IMR-90 (cell line): ENCODE results near the gene TIAM1. TPM values are rescaled to one million over a fixed set of nuclear protein-coding genes. Genes with fewer than 3 reads are reported as not detected.

Experiments used
- ATAC-seq: fragments of 200-7000 bp; cut with Tn5 transposase; 2 replicates; pipeline ENCODE4 v1.9.1; 2020; ENCODE audit warnings: low read depth, mild to moderate bottlenecking, moderate library complexity
- BruUV-seq: library from RNA; stranded (reverse); fragments of 400-500 nt; replicated peaks from 2 replicates; lab custom pipeline; 2021; lab: Mats Ljungman, UMichigan
- CTCF ChIA-PET: fragments of 300-600 bp; formaldehyde crosslinking; extraction: SDS; loops from one replicate; lab custom pipeline; 2021; ENCODE audit warnings: antibody characterized with exemption; lab: Yijun Ruan, JAX
- POLR2A ChIA-PET: fragments of 300-600 bp; sonication (Branson Sonifier 250); formaldehyde crosslinking; loops from one replicate; lab custom pipeline; 2022; ENCODE audit warnings: antibody characterized with exemption; ENCODE audit not compliant: unreplicated experiment; lab: Charles Lee
- DNase-seq: peaks from one replicate; pipeline ENCODE4 v3.0.0; 2013
- H2AFZ ChIP-seq: replicated peaks from 2 replicates; pipeline ENCODE3; 2013; ENCODE audit warnings: low read length, mild to moderate bottlenecking; ENCODE audit not compliant: poor library complexity
- H2AK5ac ChIP-seq: 2 replicates; pipeline ENCODE4 v1.6.1; 2013; ENCODE audit warnings: low read depth, low read length, inconsistent platforms
- H2AK9ac ChIP-seq: replicated peaks from 2 replicates; pipeline ENCODE3; 2013; ENCODE audit warnings: mild to moderate bottlenecking, low read depth, low read length, moderate library complexity; ENCODE audit not compliant: poor library complexity
- H2BK120ac ChIP-seq: 2 replicates; pipeline ENCODE4 v1.6.1; 2013; ENCODE audit warnings: low read depth, low read length, inconsistent platforms
- H2BK15ac ChIP-seq: 3 replicates; pipeline ENCODE4 v1.6.1; 2013; ENCODE audit warnings: low read depth, low read length, inconsistent platforms
- H2BK20ac ChIP-seq: 2 replicates; pipeline ENCODE4 v1.6.1; 2013; ENCODE audit warnings: low read depth, mild to moderate bottlenecking, inconsistent platforms, low read length, moderate library complexity
- H2BK5ac ChIP-seq: 2 replicates; pipeline ENCODE4 v1.6.1; 2013; ENCODE audit warnings: mild to moderate bottlenecking, low read depth, low read length, inconsistent platforms; ENCODE audit not compliant: poor library complexity, severe bottlenecking
- H3K14ac ChIP-seq: replicated peaks from 2 replicates; pipeline ENCODE4 v1.6.1; 2013; ENCODE audit warnings: low read depth, low read length, inconsistent platforms
- H3K18ac ChIP-seq: 2 replicates; pipeline ENCODE4 v1.6.1; 2013; ENCODE audit warnings: low read depth, low read length, control low read depth
- H3K23ac ChIP-seq: 2 replicates; pipeline ENCODE4 v1.6.1; 2013; ENCODE audit warnings: low read depth, low read length, inconsistent platforms
- H3K27ac ChIP-seq: 2 replicates; pipeline ENCODE4 v1.5.1; 2013; ENCODE audit warnings: mild to moderate bottlenecking, control low read depth, low read length; ENCODE audit not compliant: insufficient read depth
- H3K27me3 ChIP-seq: 2 replicates; pipeline ENCODE4 v1.6.1; 2013; ENCODE audit warnings: low read length; ENCODE audit not compliant: control insufficient read depth, insufficient read depth
- H3K36me3 ChIP-seq: 2 replicates; pipeline ENCODE4 v1.6.1; 2013; ENCODE audit warnings: low read length, mixed read lengths; ENCODE audit not compliant: control insufficient read depth, insufficient read depth
- H3K4ac ChIP-seq: 2 replicates; pipeline ENCODE4 v1.6.1; 2013; ENCODE audit warnings: low read depth, low read length, inconsistent platforms
- H3K4me1 ChIP-seq: 2 replicates; pipeline ENCODE4 v1.6.1; 2013; ENCODE audit warnings: low read length, mixed read lengths; ENCODE audit not compliant: control insufficient read depth, insufficient read depth
- H3K4me2 ChIP-seq: 2 replicates; pipeline ENCODE4 v1.6.1; 2013; ENCODE audit warnings: low read depth, mild to moderate bottlenecking, control low read depth, low read length, moderate library complexity
- H3K4me3 ChIP-seq: 2 replicates; pipeline ENCODE4 v1.5.1; 2013; ENCODE audit warnings: low read depth, mild to moderate bottlenecking, control low read depth, low read length, moderate library complexity; ENCODE audit not compliant: insufficient read depth
- H3K56ac ChIP-seq: 2 replicates; pipeline ENCODE4 v1.6.1; 2013; ENCODE audit warnings: low read length, inconsistent platforms; ENCODE audit not compliant: insufficient read depth; ENCODE audit errors: extremely low read depth
- H3K79me1 ChIP-seq, 2 experiments: 2 replicates each; pipeline ENCODE4 v1.6.1; 2013; ENCODE audit warnings: low read length in 2 of 2, inconsistent platforms in 1 of 2, low read depth in 1 of 2
- H3K9ac ChIP-seq: 2 replicates; pipeline ENCODE4 v1.6.1; 2013; ENCODE audit warnings: low read depth, low read length, control low read depth
- H3K9me1 ChIP-seq: 2 replicates; pipeline ENCODE4 v1.6.1; 2013; ENCODE audit warnings: low read length, inconsistent platforms; ENCODE audit not compliant: insufficient read depth
- H3K9me3 ChIP-seq: 2 replicates; pipeline ENCODE4 v1.6.1; 2013; ENCODE audit warnings: low read length; ENCODE audit not compliant: control insufficient read depth, insufficient read depth
- H4K20me1 ChIP-seq: 2 replicates; pipeline ENCODE4 v1.6.1; 2013; ENCODE audit warnings: low read length, inconsistent platforms; ENCODE audit not compliant: insufficient read depth
- H4K5ac ChIP-seq: 2 replicates; pipeline ENCODE4 v1.6.1; 2013; ENCODE audit warnings: mild to moderate bottlenecking, low read depth, low read length, control low read depth
- H4K8ac ChIP-seq, 2 experiments: 2 replicates each; pipeline ENCODE4 v1.6.1; 2013; ENCODE audit warnings: low read depth in 2 of 2, low read length in 2 of 2, control low read depth in 1 of 2, inconsistent platforms in 1 of 2
- H4K91ac ChIP-seq: 2 replicates; pipeline ENCODE4 v1.6.1; 2013; ENCODE audit warnings: low read depth, low read length, inconsistent platforms; ENCODE audit not compliant: insufficient read depth
- BHLHE40 ChIP-seq: fragments of 150-350 bp; IDR thresholded peaks from 2 replicates; pipeline ENCODE4 v1.6.1; 2016; ENCODE audit warnings: mild to moderate bottlenecking, low read depth, low read length
- CEBPB ChIP-seq: IDR thresholded peaks from 2 replicates; pipeline ENCODE4 v1.6.1; 2012; ENCODE audit warnings: low read depth, low read length, improper control_type of control experiment
- CHD1 ChIP-seq: IDR thresholded peaks from 2 replicates; pipeline ENCODE4 v1.6.1; 2012; ENCODE audit warnings: low read depth, low read length, improper control_type of control experiment
- MAFK ChIP-seq: IDR thresholded peaks from 2 replicates; pipeline ENCODE4 v1.6.1; 2012; ENCODE audit warnings: low read depth, low read length, improper control_type of control experiment
- MAZ ChIP-seq: IDR thresholded peaks from 2 replicates; pipeline ENCODE4 v1.6.1; 2012; ENCODE audit warnings: low read depth, mild to moderate bottlenecking, low read length, improper control_type of control experiment, moderate library complexity, borderline replicate concordance
- MXI1 ChIP-seq: IDR thresholded peaks from 2 replicates; pipeline ENCODE4 v1.6.1; 2012; ENCODE audit warnings: low read depth, mild to moderate bottlenecking, low read length, moderate library complexity, borderline replicate concordance
- NFE2L2 ChIP-seq: fragments of 150-350 bp; IDR thresholded peaks from 2 replicates; pipeline ENCODE4 v1.6.1; 2016; ENCODE audit warnings: low read depth, mild to moderate bottlenecking, low read length
- POLR2A ChIP-seq: IDR thresholded peaks from 2 replicates; pipeline ENCODE4 v1.6.1; 2012; ENCODE audit warnings: mild to moderate bottlenecking, low read depth, low read length
- RAD21 ChIP-seq: IDR thresholded peaks from 2 replicates; pipeline ENCODE4 v1.6.1; 2012; ENCODE audit warnings: low read length, improper control_type of control experiment
- RCOR1 ChIP-seq: IDR thresholded peaks from 2 replicates; pipeline ENCODE4 v1.6.1; 2012; ENCODE audit warnings: mild to moderate bottlenecking, low read length, improper control_type of control experiment; ENCODE audit not compliant: insufficient replicate concordance
- RFX5 ChIP-seq: IDR thresholded peaks from 2 replicates; pipeline ENCODE4 v1.8.0; 2012; ENCODE audit warnings: low read depth, mild to moderate bottlenecking, low read length, moderate library complexity
- SMC3 ChIP-seq: fragments of 150-350 bp; IDR thresholded peaks from 2 replicates; pipeline ENCODE4 v1.6.1; 2016; ENCODE audit warnings: low read depth, mild to moderate bottlenecking, antibody characterized with exemption, low read length, moderate library complexity
- WGBS, 2 experiments: methylation state at CpG; one replicate each; pipeline versions ENCODE4 v1.1.5 to v1.1.7; 2013; ENCODE audit warnings: missing lambda C conversion rate in 2 of 2; ENCODE audit not compliant: insufficient read length in 1 of 2; ENCODE audit errors: extremely low coverage in 2 of 2; 5-methylcytosine and 5-hydroxymethylcytosine counted together
- dilution Hi-C: fragments of 300-500 bp; cut with HindIII; formaldehyde crosslinking; loops from one replicate; pipeline ENCODE4 v1.14.3; 2018; ENCODE audit warnings: low sequenced_read_pairs; ENCODE audit not compliant: unreplicated experiment
- in situ Hi-C: fragments of 300-500 bp; cut with MboI; formaldehyde crosslinking; loops from 3 replicates; pipeline ENCODE4 v1.14.3; 2019; ENCODE audit warnings: low sequenced_read_pairs, inconsistent platforms, mixed read lengths
- intact Hi-C: fragments of 100-400 bp; cut with micrococcal nuclease; formaldehyde crosslinking; loops from 2 replicates; pipeline ENCODE4 v1.10.0; 2022
- polyA plus RNA-seq, 3 experiments: library from polyadenylated mRNA; depleted of rRNA; stranded (reverse); fragments of >200 nt; gene quantifications; 2 replicates each; pipeline ENCODE4 v1.2.3, GENCODE V29; 2012; ENCODE audit warnings: low replicate concordance in 1 of 3
- total RNA-seq: library from RNA; depleted of rRNA; stranded (reverse); fragments of >200 nt; gene quantifications from 2 replicates; pipeline ENCODE4 v1.2.3, GENCODE V29; 2012
- TF ChIP-seq, protein P1 (sequence below): fragments of 150-350 bp; IDR thresholded peaks from 2 replicates; pipeline ENCODE4 v1.6.1; 2016; ENCODE audit warnings: low read depth, mild to moderate bottlenecking, low read length, moderate library complexity, borderline replicate concordance

TIAM1 gene
- total and polyA plus RNA-seq, 2 of the 4 experiments (the other 2 are of a cell fraction) = 2.9 to 9.3 TPM

DNA sequence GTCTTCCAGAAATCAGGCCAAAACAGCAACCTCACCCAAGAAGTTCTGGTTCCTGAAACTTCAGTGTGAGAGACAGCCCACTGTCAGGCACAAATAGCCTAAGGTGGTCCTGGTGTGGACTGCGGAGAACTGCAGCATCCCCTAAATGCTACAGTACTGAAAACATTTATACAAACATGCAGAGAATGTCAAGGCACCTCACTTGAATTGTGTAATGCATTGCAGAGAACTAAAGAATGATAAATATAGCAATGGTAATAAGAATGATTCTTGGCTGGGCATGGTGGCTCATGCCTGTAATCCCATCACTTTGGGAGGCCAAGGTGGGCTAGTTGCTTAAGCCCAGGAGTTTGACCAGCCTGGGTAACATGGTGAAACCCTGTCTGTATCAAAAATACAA lies 138.6 kb downstream of the TIAM1 start:
- H3K4me3 ChIP-seq = no peak overlapping the region
- no peak overlapping the region for H2BK120ac ChIP-seq
- no peak overlapping the region for H3K9ac ChIP-seq
- H3K4me1 ChIP-seq = no peaks in the 10 kb centered on the region
- H2BK20ac ChIP-seq = no peak overlapping the region
- no CpG with 5 or more reads among the region's 1 CpG for WGBS, 2 experiments
- ATAC-seq (no peak), DNase-seq (no peak)
- no peaks in the 10 kb centered on the region for H3K9me3 ChIP-seq
- H3K9me1 ChIP-seq = no peaks in the 10 kb centered on the region
- H3K18ac ChIP-seq = no peak overlapping the region
- no TSS peak for BruUV-seq
- dilution Hi-C loops (no loop called here), in situ Hi-C loops (no loop called here), intact Hi-C loops (no loop called here)
- no peak overlapping the region for H3K14ac ChIP-seq
- no peak overlapping the region for H3K23ac ChIP-seq
- H2AK9ac ChIP-seq = no peak overlapping the region
- ChIA-PET CTCF (interaction anchor here (0.5 kb wide), 1 partner anchor 1663 kb away, joined by 3 read pairs; no protein-coding TSS in a partner anchor), POLR2A (no interaction called here)
- H3K27ac ChIP-seq = no peak overlapping the region
- no peak overlapping the region for H4K5ac ChIP-seq
- no peak overlapping the region for H2AFZ ChIP-seq
- H4K8ac ChIP-seq = no peak overlapping the region
- TF ChIP-seq MAFK (no peak), RCOR1 (no peak), MXI1 (no peak), RAD21 (no peak), RFX5 (no peak), MAZ (no peak), BHLHE40 (no peak), CHD1 (no peak), SMC3 (no peak), POLR2A (no peak), NFE2L2 (no peak), CEBPB (no peak)
- TF ChIP-seq, protein P1, sequence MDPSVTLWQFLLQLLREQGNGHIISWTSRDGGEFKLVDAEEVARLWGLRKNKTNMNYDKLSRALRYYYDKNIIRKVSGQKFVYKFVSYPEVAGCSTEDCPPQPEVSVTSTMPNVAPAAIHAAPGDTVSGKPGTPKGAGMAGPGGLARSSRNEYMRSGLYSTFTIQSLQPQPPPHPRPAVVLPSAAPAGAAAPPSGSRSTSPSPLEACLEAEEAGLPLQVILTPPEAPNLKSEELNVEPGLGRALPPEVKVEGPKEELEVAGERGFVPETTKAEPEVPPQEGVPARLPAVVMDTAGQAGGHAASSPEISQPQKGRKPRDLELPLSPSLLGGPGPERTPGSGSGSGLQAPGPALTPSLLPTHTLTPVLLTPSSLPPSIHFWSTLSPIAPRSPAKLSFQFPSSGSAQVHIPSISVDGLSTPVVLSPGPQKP = no peak
- no peak overlapping the region for H4K91ac ChIP-seq
- H3K4ac ChIP-seq = no peak overlapping the region
- H2BK15ac ChIP-seq = no peak overlapping the region
- no peaks in the 10 kb centered on the region for H3K36me3 ChIP-seq
- H3K4me2 ChIP-seq = no peak overlapping the region
- H2AK5ac ChIP-seq = no peak overlapping the region
- no peak overlapping the region for H2BK5ac ChIP-seq
- H3K79me1 ChIP-seq = no peaks in the 10 kb centered on the region
- no peak overlapping the region for H3K56ac ChIP-seq
- H4K20me1 ChIP-seq = no peaks in the 10 kb centered on the region
- no peaks in the 10 kb centered on the region for H3K27me3 ChIP-seq
